PFSK-1 (cell line): ENCODE measurements around the gene NT5DC1.

Source experiments
- POLR2AphosphoS5 ChIP-seq: IDR thresholded peaks from 2 replicates; pipeline ENCODE4 v1.6.1; 2012; ENCODE audit warnings: low read depth, mild to moderate bottlenecking, control low read depth, low read length, moderate library complexity
- TAF1 ChIP-seq: IDR thresholded peaks from 2 replicates; pipeline ENCODE4 v1.6.1; 2012; ENCODE audit warnings: low read length, control low read depth, borderline replicate concordance; ENCODE audit not compliant: insufficient read depth
- TF ChIP-seq, protein P1 (sequence below), 2 experiments: IDR thresholded peaks; 2 replicates each; pipeline versions ENCODE4 v1.6.1 to v1.8.0; 2011 to 2012; ENCODE audit warnings: low read depth in 2 of 2, low read length in 2 of 2, control low read depth in 1 of 2, inconsistent platforms in 1 of 2, mild to moderate bottlenecking in 1 of 2, moderate library complexity in 1 of 2; ENCODE audit not compliant: insufficient read depth in 1 of 2

DNA sequence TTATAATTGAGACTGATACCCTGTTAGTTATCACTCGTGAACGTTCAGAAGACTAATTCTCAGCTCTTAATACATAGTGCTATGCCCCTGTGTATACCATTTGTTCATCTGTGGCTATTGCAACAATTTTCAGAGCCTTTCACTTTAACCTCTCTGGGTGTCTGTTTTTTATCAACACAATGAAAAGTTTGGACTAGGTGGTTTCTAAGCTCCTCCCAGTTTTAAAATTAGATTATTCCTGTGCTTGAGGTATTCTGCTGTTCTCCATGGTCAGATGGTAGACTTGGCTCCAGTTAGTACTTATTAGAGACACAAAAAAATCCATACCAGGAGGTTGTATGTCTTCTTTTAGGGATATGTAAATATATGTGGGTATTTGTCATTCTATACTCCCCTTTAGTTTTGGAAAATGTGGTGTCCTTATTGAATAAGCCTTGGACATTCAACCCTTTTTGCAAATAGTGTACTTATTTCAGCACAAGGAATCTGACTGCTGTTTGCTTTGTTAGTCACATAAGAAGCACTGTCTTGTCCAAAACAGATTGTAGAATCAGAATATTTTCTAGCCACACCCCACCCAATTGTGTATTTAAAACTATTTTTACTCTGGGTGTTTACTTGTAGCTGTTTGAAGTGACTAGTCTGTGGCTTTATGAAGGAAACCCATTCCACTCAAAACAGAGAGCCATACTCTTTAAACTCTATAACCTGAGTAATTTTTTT lies 27.3 kb downstream of the NT5DC1 start:
- no peak for TF ChIP-seq POLR2AphosphoS5
- TF ChIP-seq, protein P1, sequence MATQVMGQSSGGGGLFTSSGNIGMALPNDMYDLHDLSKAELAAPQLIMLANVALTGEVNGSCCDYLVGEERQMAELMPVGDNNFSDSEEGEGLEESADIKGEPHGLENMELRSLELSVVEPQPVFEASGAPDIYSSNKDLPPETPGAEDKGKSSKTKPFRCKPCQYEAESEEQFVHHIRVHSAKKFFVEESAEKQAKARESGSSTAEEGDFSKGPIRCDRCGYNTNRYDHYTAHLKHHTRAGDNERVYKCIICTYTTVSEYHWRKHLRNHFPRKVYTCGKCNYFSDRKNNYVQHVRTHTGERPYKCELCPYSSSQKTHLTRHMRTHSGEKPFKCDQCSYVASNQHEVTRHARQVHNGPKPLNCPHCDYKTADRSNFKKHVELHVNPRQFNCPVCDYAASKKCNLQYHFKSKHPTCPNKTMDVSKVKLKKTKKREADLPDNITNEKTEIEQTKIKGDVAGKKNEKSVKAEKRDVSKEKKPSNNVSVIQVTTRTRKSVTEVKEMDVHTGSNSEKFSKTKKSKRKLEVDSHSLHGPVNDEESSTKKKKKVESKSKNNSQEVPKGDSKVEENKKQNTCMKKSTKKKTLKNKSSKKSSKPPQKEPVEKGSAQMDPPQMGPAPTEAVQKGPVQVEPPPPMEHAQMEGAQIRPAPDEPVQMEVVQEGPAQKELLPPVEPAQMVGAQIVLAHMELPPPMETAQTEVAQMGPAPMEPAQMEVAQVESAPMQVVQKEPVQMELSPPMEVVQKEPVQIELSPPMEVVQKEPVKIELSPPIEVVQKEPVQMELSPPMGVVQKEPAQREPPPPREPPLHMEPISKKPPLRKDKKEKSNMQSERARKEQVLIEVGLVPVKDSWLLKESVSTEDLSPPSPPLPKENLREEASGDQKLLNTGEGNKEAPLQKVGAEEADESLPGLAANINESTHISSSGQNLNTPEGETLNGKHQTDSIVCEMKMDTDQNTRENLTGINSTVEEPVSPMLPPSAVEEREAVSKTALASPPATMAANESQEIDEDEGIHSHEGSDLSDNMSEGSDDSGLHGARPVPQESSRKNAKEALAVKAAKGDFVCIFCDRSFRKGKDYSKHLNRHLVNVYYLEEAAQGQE (IDR thresholded peaks at IDR 0.05; ENCODE audit: insufficient read depth in 1 of 2, low read depth in 2 of 2, low read length in 2 of 2), result no peak
- TF ChIP-seq TAF1, result no peak
